Stimulated activated naive B cell treated with anti-CD40 and anti-IgM and Interleukin-4, amounts not matched to agents 10 μg/mL and 1 μg/mL and 100 μg/mL, for 72 hours (primary cell): ENCODE data around the gene PPP2R2B.

Source experiments
- ATAC-seq, 2 donors: fragments of 150-1000 bp; cut with Tn5 transposase; replicated peaks; 2 replicates each; pipeline ENCODE4 v1.10.0; 2021; ENCODE audit warnings: moderate library complexity in 1 of 2
- DNase-seq: peaks from one replicate; pipeline ENCODE4 v3.0.0; 2021
- H3K27ac Mint-ChIP-seq: one replicate; pipeline ENCODE4 v1.8.0; 2022; ENCODE audit warnings: mild to moderate bottlenecking, mixed read lengths
- H3K27me3 Mint-ChIP-seq, 2 donors: one replicate each; pipeline ENCODE4 v1.8.0; 2022; ENCODE audit warnings: mixed read lengths in 2 of 2
- H3K36me3 Mint-ChIP-seq, 2 donors: one replicate each; pipeline ENCODE4 v1.8.0; 2022; ENCODE audit warnings: mixed read lengths in 2 of 2, mild to moderate bottlenecking in 1 of 2
- H3K4me1 Mint-ChIP-seq, 2 donors: one replicate each; pipeline ENCODE4 v1.8.0; 2022; ENCODE audit warnings: mixed read lengths in 2 of 2, mild to moderate bottlenecking in 1 of 2
- H3K4me3 Mint-ChIP-seq, 2 donors: one replicate each; pipeline ENCODE4 v1.8.0; 2022; ENCODE audit warnings: mild to moderate bottlenecking in 2 of 2, mixed read lengths in 2 of 2, moderate library complexity in 1 of 2
- H3K9me3 Mint-ChIP-seq, 2 donors: one replicate each; pipeline ENCODE4 v1.8.0; 2022; ENCODE audit warnings: mixed read lengths in 2 of 2, mild to moderate bottlenecking in 1 of 2

PPP2R2B gene

GRCh38 chr5:146894753-146895521, 16.4 kb upstream of the PPP2R2B start:
- no peaks in the 10 kb centered on the region for H3K36me3 Mint-ChIP-seq
- no peak overlapping the region for H3K4me3 Mint-ChIP-seq
- H3K9me3 Mint-ChIP-seq, result peaks cover 0 to 2% of the 10 kb centered on the region in 2 donors
- H3K27ac Mint-ChIP-seq, result no peak overlapping the region
- H3K27me3 Mint-ChIP-seq, result no peaks in the 10 kb centered on the region
- ATAC-seq, result no peak
- no peak for DNase-seq
- H3K4me1 Mint-ChIP-seq, result no peaks in the 10 kb centered on the region

- ATAC-seq, result no peak
- Mint-ChIP-seq H3K4me3 (no peak overlapping the region), H3K27me3 (no peaks in the 10 kb centered on the region), H3K27ac (no peak overlapping the region), H3K9me3 (peaks cover 0 to 2% of the 10 kb centered on the region in 2 donors), H3K36me3 (no peaks in the 10 kb centered on the region), H3K4me1 (no peaks in the 10 kb centered on the region)
- DNase-seq, result no peak
Observed at GRCh38 chr5:146893991-146894390, 15.4 kb upstream of the PPP2R2B start.

GRCh38 chr5:146892231-146892630, 13.7 kb upstream of the PPP2R2B start:
- ATAC-seq, result no peak
- H3K36me3 Mint-ChIP-seq, result no peaks in the 10 kb centered on the region
- H3K27ac Mint-ChIP-seq, result no peak overlapping the region
- H3K9me3 Mint-ChIP-seq, result peaks cover 0 to 2% of the 10 kb centered on the region in 2 donors
- no peaks in the 10 kb centered on the region for H3K4me1 Mint-ChIP-seq
- no peak overlapping the region for H3K4me3 Mint-ChIP-seq
- no peak for DNase-seq
- H3K27me3 Mint-ChIP-seq, result no peaks in the 10 kb centered on the region

GRCh38 chr5:146891511-146891910, 13.0 kb upstream of the PPP2R2B start:
- DNase-seq, result no peak
- Mint-ChIP-seq H3K9me3 (peaks cover 0 to 2% of the 10 kb centered on the region in 2 donors), H3K4me1 (no peaks in the 10 kb centered on the region), H3K27ac (no peak overlapping the region), H3K36me3 (no peaks in the 10 kb centered on the region), H3K27me3 (no peaks in the 10 kb centered on the region), H3K4me3 (no peak overlapping the region)
- no peak for ATAC-seq

- DNase-seq (no peak), ATAC-seq (no peak)
- H3K36me3 Mint-ChIP-seq, result no peaks in the 10 kb centered on the region
- no peak overlapping the region for H3K27ac Mint-ChIP-seq
- H3K4me1 Mint-ChIP-seq, result no peaks in the 10 kb centered on the region
- peaks cover 0 to 2% of the 10 kb centered on the region in 2 donors for H3K9me3 Mint-ChIP-seq
- H3K27me3 Mint-ChIP-seq, result peaks cover 0 to under 1% of the 10 kb centered on the region in 2 donors
- no peak overlapping the region for H3K4me3 Mint-ChIP-seq
Observed at GRCh38 chr5:146890731-146891440, 12.3 kb upstream of the PPP2R2B start.

GRCh38 chr5:146890066-146890465, 11.5 kb upstream of the PPP2R2B start:
- Mint-ChIP-seq H3K9me3 (peaks cover 0 to 4% of the 10 kb centered on the region in 2 donors), H3K27me3 (peaks cover 0 to 5% of the 10 kb centered on the region in 2 donors), H3K36me3 (no peaks in the 10 kb centered on the region), H3K27ac (no peak overlapping the region), H3K4me1 (no peaks in the 10 kb centered on the region), H3K4me3 (no peak overlapping the region)
- ATAC-seq (no peak), DNase-seq (no peak)

- Mint-ChIP-seq H3K4me1 (no peaks in the 10 kb centered on the region), H3K4me3 (no peak overlapping the region), H3K9me3 (peaks cover 0 to 2% of the 10 kb centered on the region in 2 donors), H3K27me3 (peaks cover 0 to 5% of the 10 kb centered on the region in 2 donors), H3K27ac (no peak overlapping the region), H3K36me3 (no peaks in the 10 kb centered on the region)
- no peak for ATAC-seq
- no peak for DNase-seq
Observed at GRCh38 chr5:146889169-146889568, 10.6 kb upstream of the PPP2R2B start.

- peaks cover 0 to 2% of the 10 kb centered on the region in 2 donors for H3K9me3 Mint-ChIP-seq
- no peak for ATAC-seq
- H3K4me1 Mint-ChIP-seq, result no peaks in the 10 kb centered on the region
- H3K27me3 Mint-ChIP-seq, result peaks cover 0 to 5% of the 10 kb centered on the region in 2 donors
- no peak for DNase-seq
- H3K36me3 Mint-ChIP-seq, result no peaks in the 10 kb centered on the region
- no peak overlapping the region for H3K4me3 Mint-ChIP-seq
- no peak overlapping the region for H3K27ac Mint-ChIP-seq
Observed at GRCh38 chr5:146888351-146888978, 9.9 kb upstream of the PPP2R2B start.

- H3K36me3 Mint-ChIP-seq, result no peaks in the 10 kb centered on the region
- ATAC-seq (no peak), DNase-seq (no peak)
- no peak overlapping the region for H3K27ac Mint-ChIP-seq
- no peak overlapping the region for H3K4me3 Mint-ChIP-seq
- H3K4me1 Mint-ChIP-seq, result peaks cover 0 to 2% of the 10 kb centered on the region in 2 donors
- H3K9me3 Mint-ChIP-seq, result peaks cover 0 to 2% of the 10 kb centered on the region in 2 donors
- H3K27me3 Mint-ChIP-seq, result peaks cover 16 to 25% of the 10 kb centered on the region in 2 donors
Observed at GRCh38 chr5:146884066-146884626, 5.6 kb upstream of the PPP2R2B start.

GRCh38 chr5:146883511-146883910, 5.0 kb upstream of the PPP2R2B start:
- Mint-ChIP-seq H3K9me3 (peaks cover 0 to 2% of the 10 kb centered on the region in 2 donors), H3K4me3 (no peak overlapping the region), H3K36me3 (no peaks in the 10 kb centered on the region), H3K27me3 (peaks cover 22 to 32% of the 10 kb centered on the region in 2 donors), H3K27ac (no peak overlapping the region), H3K4me1 (peaks cover 5 to 6% of the 10 kb centered on the region in 2 donors)
- DNase-seq (no peak), ATAC-seq (no peak)

GRCh38 chr5:146880966-146881365, 2.4 kb upstream of the PPP2R2B start:
- peaks cover 6 to 7% of the 10 kb centered on the region in 2 donors for H3K4me1 Mint-ChIP-seq
- H3K4me3 Mint-ChIP-seq, result no peak overlapping the region
- H3K27me3 Mint-ChIP-seq, result peaks cover 31 to 45% of the 10 kb centered on the region in 2 donors
- no peak overlapping the region for H3K27ac Mint-ChIP-seq
- peaks cover 0 to 2% of the 10 kb centered on the region in 2 donors for H3K9me3 Mint-ChIP-seq
- H3K36me3 Mint-ChIP-seq, result no peaks in the 10 kb centered on the region
- DNase-seq, result no peak
- ATAC-seq, result peak in 1 of 2 donors; percentile 19

- ATAC-seq (peak; percentile 20 to 23), DNase-seq (no peak)
- Mint-ChIP-seq H3K27ac (no peak overlapping the region), H3K36me3 (no peaks in the 10 kb centered on the region), H3K27me3 (peaks cover 44 to 60% of the 10 kb centered on the region in 2 donors), H3K4me3 (peak overlapping the region; percentile 71 to 79), H3K4me1 (peaks cover 6 to 7% of the 10 kb centered on the region in 2 donors), H3K9me3 (no peaks in the 10 kb centered on the region)
Observed at GRCh38 chr5:146877783-146878475, 628 bp downstream of the PPP2R2B start.

- Mint-ChIP-seq H3K4me1 (peaks cover 6 to 7% of the 10 kb centered on the region in 2 donors), H3K4me3 (peak overlapping the region in 1 of 2 donors; percentile 79), H3K27me3 (peaks cover 44 to 61% of the 10 kb centered on the region in 2 donors), H3K27ac (no peak overlapping the region), H3K36me3 (no peaks in the 10 kb centered on the region), H3K9me3 (no peaks in the 10 kb centered on the region)
- DNase-seq (no peak), ATAC-seq (no peak)
Observed at GRCh38 chr5:146877178-146877681, 1.3 kb downstream of the PPP2R2B start.
